WTC11 (cell line): ENCODE data around the gene CAD. TPM values are rescaled to one million over a fixed set of nuclear protein-coding genes. Genes with fewer than 3 reads are reported as not detected.

ENCODE experiments used
- ATAC-seq: fragments of 200-7000 bp; cut with Tn5 transposase; 2 replicates; pipeline ENCODE4 v1.10.0; 2021; ENCODE audit warnings: mild to moderate bottlenecking, moderate library complexity
- CTCF ChIA-PET: fragments of 300-600 bp; sonication (Branson Sonifier 250); formaldehyde crosslinking; loops from one replicate; lab custom pipeline; 2021; ENCODE audit warnings: antibody characterized with exemption; lab: Charles Lee
- POLR2A ChIA-PET: fragments of 350-600 bp; sonication (Branson Sonifier 250); formaldehyde crosslinking; loops from one replicate; lab custom pipeline; 2021; ENCODE audit warnings: antibody characterized with exemption; lab: Charles Lee
- DNase-seq: peaks from one replicate; pipeline ENCODE4 v3.0.0; 2021; ENCODE audit warnings: low spot score
- H3K27ac Mint-ChIP-seq: 2 replicates; pipeline ENCODE4 v1.8.0; 2021; ENCODE audit warnings: mixed read lengths
- H3K27me3 Mint-ChIP-seq: 2 replicates; pipeline ENCODE4 v1.8.0; 2021; ENCODE audit warnings: low read depth, mild to moderate bottlenecking, moderate library complexity, mixed read lengths
- H3K36me3 Mint-ChIP-seq: 2 replicates; pipeline ENCODE4 v1.8.0; 2021; ENCODE audit warnings: mixed read lengths
- H3K4me1 Mint-ChIP-seq: 2 replicates; pipeline ENCODE4 v1.8.0; 2022; ENCODE audit warnings: mixed read lengths
- H3K4me3 Mint-ChIP-seq: 2 replicates; pipeline ENCODE4 v1.8.0; 2021; ENCODE audit warnings: mild to moderate bottlenecking, moderate library complexity, mixed read lengths
- H3K9me3 Mint-ChIP-seq: 2 replicates; pipeline ENCODE4 v1.8.0; 2021; ENCODE audit warnings: mixed read lengths
- AR ChIP-seq: fragments of 250-450 bp; sonication (Bioruptor Pico); IDR thresholded peaks from 2 replicates; pipeline ENCODE4 v1.9.0; 2021; ENCODE audit warnings: mild to moderate bottlenecking
- CDX4 ChIP-seq: fragments of 250-450 bp; sonication (Bioruptor Pico); IDR thresholded peaks from 2 replicates; pipeline ENCODE4 v1.9.0; 2021; ENCODE audit warnings: moderate library complexity, mild to moderate bottlenecking, inconsistent platforms, borderline replicate concordance
- CREM ChIP-seq: sonication (generic); formaldehyde crosslinking; IDR thresholded peaks from 2 replicates; pipeline ENCODE4 v1.8.1; 2022; ENCODE audit warnings: mild to moderate bottlenecking, missing genetic modification reagents, moderate library complexity
- ERG ChIP-seq: fragments of 250-450 bp; sonication (Bioruptor Pico); IDR thresholded peaks from 2 replicates; pipeline ENCODE4 v1.8.0; 2021; ENCODE audit warnings: mild to moderate bottlenecking
- FOXJ3 ChIP-seq: sonication (generic); formaldehyde crosslinking; IDR thresholded peaks from 2 replicates; pipeline ENCODE4 v1.9.0; 2021; ENCODE audit warnings: missing genetic modification reagents, mild to moderate bottlenecking, borderline replicate concordance
- FOXP1 ChIP-seq: sonication (generic); formaldehyde crosslinking; IDR thresholded peaks from 2 replicates; pipeline ENCODE4 v1.8.0; 2022; ENCODE audit warnings: missing genetic modification reagents, mild to moderate bottlenecking, moderate library complexity, borderline replicate concordance
- IRF1 ChIP-seq: sonication (generic); formaldehyde crosslinking; IDR thresholded peaks from 2 replicates; pipeline ENCODE4 v1.8.0; 2023; ENCODE audit warnings: missing genetic modification reagents
- IRF2 ChIP-seq: sonication (generic); formaldehyde crosslinking; IDR thresholded peaks from 2 replicates; pipeline ENCODE4 v1.8.0; 2022; ENCODE audit warnings: low read depth, missing genetic modification reagents, borderline replicate concordance
- MLX ChIP-seq: sonication (generic); formaldehyde crosslinking; IDR thresholded peaks from 2 replicates; pipeline ENCODE4 v1.8.1; 2023; ENCODE audit warnings: mild to moderate bottlenecking, missing genetic modification reagents, moderate library complexity
- MXD4 ChIP-seq: fragments of 250-450 bp; sonication (Bioruptor Pico); IDR thresholded peaks from 2 replicates; pipeline ENCODE4 v1.8.0; 2021; ENCODE audit warnings: mild to moderate bottlenecking, moderate library complexity, borderline replicate concordance
- NFATC4 ChIP-seq: fragments of 250-450 bp; sonication (Bioruptor Pico); IDR thresholded peaks from 2 replicates; pipeline ENCODE4 v1.9.0; 2021; ENCODE audit warnings: mild to moderate bottlenecking
- RELA ChIP-seq: sonication (generic); formaldehyde crosslinking; IDR thresholded peaks from 2 replicates; pipeline ENCODE4 v1.8.1; 2022; ENCODE audit warnings: missing genetic modification reagents, mild to moderate bottlenecking, borderline replicate concordance
- STAT6 ChIP-seq: sonication (generic); formaldehyde crosslinking; conservative IDR thresholded peaks from 2 replicates; pipeline ENCODE4 v1.8.1; 2023; ENCODE audit warnings: mild to moderate bottlenecking, low read depth, missing genetic modification reagents, moderate library complexity
- TCF7 ChIP-seq: sonication (generic); formaldehyde crosslinking; IDR thresholded peaks from 2 replicates; pipeline ENCODE4 v1.8.0; 2022; ENCODE audit warnings: mild to moderate bottlenecking, low read depth, missing genetic modification reagents, moderate library complexity
- TEAD1 ChIP-seq: sonication (generic); formaldehyde crosslinking; IDR thresholded peaks from 2 replicates; pipeline ENCODE4 v1.8.0; 2022; ENCODE audit warnings: mild to moderate bottlenecking, missing genetic modification reagents
- TP53 ChIP-seq: sonication (generic); formaldehyde crosslinking; IDR thresholded peaks from 2 replicates; pipeline ENCODE4 v1.8.1; 2023; ENCODE audit warnings: mild to moderate bottlenecking, missing genetic modification reagents
- ZMAT4 ChIP-seq: fragments of 250-450 bp; sonication (Bioruptor Pico); IDR thresholded peaks from 2 replicates; pipeline ENCODE4 v1.9.0; 2021; ENCODE audit warnings: mild to moderate bottlenecking
- ZNF263 ChIP-seq: sonication (generic); formaldehyde crosslinking; IDR thresholded peaks from 2 replicates; pipeline ENCODE4 v1.8.1; 2022; ENCODE audit warnings: low read depth, mild to moderate bottlenecking, moderate library complexity, missing genetic modification reagents
- total RNA-seq: library from RNA; stranded (reverse); gene quantifications from 3 replicates; pipeline ENCODE4 v1.2.3, GENCODE V29; 2021
- TF ChIP-seq, protein P1 (sequence below): sonication (generic); formaldehyde crosslinking; IDR thresholded peaks from 2 replicates; pipeline ENCODE4 v1.8.0; 2023; ENCODE audit warnings: mild to moderate bottlenecking, missing genetic modification reagents

CAD gene
- total RNA-seq, 1 experiment from 2014 or later = 178 TPM

- no peak for TF ChIP-seq ERG (CRISPR knock-in tag)
These were observed 58.3 kb downstream of the CAD start, which contains the start of gene DNAJC5G (continued) for GRCh38 chr2:27275211-27276150.

DNA sequence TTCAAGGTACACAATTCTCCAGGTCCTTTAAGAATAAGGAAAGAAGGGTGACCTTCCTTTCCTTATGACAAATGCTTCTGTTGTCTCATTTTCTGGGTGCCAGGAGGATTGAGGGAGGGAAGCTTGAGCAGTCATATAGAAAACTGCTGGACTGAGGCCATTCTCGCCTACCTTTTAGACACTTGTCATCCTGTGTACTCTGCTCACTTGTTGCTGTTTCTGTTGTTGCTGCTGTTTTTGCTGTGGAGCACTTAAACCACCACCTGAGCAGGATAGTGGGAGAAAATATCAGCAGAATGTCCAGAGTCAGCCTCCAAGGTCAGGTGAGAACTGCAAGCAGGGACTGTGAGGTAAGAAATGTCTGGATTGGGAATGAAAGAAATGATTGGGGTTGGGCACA, 60.8 kb downstream of the CAD start:
- H3K36me3 Mint-ChIP-seq = no peaks in the 10 kb centered on the region
- no peaks in the 10 kb centered on the region; the same call in 1 of the 2 replicates for H3K27me3 Mint-ChIP-seq
- POLR2A ChIA-PET = no interaction called here
- H3K9me3 Mint-ChIP-seq = no peaks in the 10 kb centered on the region
- ATAC-seq = no peak
- no peak for DNase-seq
- no peak overlapping the region for H3K27ac Mint-ChIP-seq
- peaks cover 25% of the 10 kb centered on the region for H3K4me1 Mint-ChIP-seq
- no peak overlapping the region for H3K4me3 Mint-ChIP-seq
- TF ChIP-seq ZMAT4 (CRISPR knock-in tag) (no peak), STAT6 (CRISPR knock-in tag) (no peak), CDX4 (CRISPR knock-in tag) (no peak), TEAD1 (CRISPR knock-in tag) (no peak), RELA (CRISPR knock-in tag) (no peak), CREM (CRISPR knock-in tag) (no peak), IRF2 (CRISPR knock-in tag) (no peak), NFATC4 (CRISPR knock-in tag) (no peak), IRF1 (no peak), MLX (CRISPR knock-in tag) (no peak), AR (CRISPR knock-in tag) (no peak), TCF7 (CRISPR knock-in tag) (no peak), MXD4 (CRISPR knock-in tag) (no peak), FOXJ3 (no peak), ZNF263 (CRISPR knock-in tag) (no peak), TP53 (no peak), FOXP1 (CRISPR knock-in tag) (no peak)
- TF ChIP-seq, protein P1, sequence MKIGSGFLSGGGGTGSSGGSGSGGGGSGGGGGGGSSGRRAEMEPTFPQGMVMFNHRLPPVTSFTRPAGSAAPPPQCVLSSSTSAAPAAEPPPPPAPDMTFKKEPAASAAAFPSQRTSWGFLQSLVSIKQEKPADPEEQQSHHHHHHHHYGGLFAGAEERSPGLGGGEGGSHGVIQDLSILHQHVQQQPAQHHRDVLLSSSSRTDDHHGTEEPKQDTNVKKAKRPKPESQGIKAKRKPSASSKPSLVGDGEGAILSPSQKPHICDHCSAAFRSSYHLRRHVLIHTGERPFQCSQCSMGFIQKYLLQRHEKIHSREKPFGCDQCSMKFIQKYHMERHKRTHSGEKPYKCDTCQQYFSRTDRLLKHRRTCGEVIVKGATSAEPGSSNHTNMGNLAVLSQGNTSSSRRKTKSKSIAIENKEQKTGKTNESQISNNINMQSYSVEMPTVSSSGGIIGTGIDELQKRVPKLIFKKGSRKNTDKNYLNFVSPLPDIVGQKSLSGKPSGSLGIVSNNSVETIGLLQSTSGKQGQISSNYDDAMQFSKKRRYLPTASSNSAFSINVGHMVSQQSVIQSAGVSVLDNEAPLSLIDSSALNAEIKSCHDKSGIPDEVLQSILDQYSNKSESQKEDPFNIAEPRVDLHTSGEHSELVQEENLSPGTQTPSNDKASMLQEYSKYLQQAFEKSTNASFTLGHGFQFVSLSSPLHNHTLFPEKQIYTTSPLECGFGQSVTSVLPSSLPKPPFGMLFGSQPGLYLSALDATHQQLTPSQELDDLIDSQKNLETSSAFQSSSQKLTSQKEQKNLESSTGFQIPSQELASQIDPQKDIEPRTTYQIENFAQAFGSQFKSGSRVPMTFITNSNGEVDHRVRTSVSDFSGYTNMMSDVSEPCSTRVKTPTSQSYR (CRISPR knock-in tag) = no peak
- CTCF ChIA-PET = interaction anchor here (0.7 to 7.6 kb wide), 5 partner anchors 16 to 32 kb away, joined by 4 to 153 read pairs (median 106); no protein-coding TSS in a partner anchor
